Measurements from ENCODE around the gene CCDC177. TPM values are rescaled to one million over a fixed set of nuclear protein-coding genes. Genes with fewer than 3 reads are reported as not detected.
"Not testable (repeated sequence)": the region's sequence is repeated elsewhere in the genome, so short reads cannot be mapped to it uniquely, and the experiment has no call there.

The CCDC177 gene
- total RNA-seq, 3 donors from 2014 or later (not counting 1 experiment from before 2014, with no cell fraction given) = not detected

DNA sequence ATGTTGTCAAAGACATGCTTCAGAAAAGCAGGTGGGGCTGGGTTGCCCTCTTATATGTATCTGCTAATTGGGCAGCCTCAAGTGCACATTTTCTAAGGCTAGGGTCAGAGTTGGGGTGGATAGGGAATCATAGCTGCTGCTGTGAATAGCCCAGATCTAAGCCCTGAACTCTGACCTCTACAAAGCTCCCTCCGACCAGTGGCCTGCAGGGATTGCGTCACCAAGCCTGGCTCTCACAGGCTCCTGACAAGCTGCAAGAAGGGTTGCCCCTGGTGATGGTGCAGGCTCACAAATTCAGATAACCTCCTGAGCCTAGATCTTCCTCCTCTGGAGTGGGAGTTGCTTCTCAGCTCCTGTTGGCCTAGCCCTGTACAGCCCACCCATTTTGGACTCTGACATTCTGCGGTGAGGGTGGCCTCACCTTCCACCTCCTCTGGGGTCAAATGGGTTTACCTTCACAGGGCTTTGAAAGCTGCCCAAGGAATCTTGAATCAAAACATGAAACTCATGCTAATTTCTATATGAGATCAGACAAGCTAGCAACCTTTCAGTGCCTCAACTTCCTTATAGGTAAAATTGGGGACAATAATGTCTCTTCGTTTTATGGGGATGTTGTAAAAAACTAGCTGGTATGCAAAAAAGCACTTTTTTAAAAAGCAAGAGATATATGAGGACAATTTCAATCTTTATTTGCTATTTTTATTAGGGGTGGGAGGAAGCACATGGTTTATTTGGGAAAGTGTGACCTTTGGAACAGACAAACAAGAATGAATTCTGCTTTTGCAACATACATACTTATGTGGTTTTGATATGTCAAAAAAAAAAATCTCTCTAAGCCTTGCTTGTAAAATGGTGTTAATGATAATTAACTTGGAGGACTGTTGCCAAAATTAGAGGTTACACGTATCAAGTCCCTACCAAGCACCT is 31.9 kb upstream of the CCDC177 start:
- no peaks in the 10 kb centered on the region for H3K27me3 Mint-ChIP-seq (ENCODE audit: low read depth in 2 of 2)
- peaks cover 14% of the 10 kb centered on the region for H3K4me1 ChIP-seq (ENCODE audit: control insufficient read depth, insufficient read depth, low read length)
- intact Hi-C loops (cut with micrococcal nuclease) = no loop called here
- no peaks in the 10 kb centered on the region for H3K9me3 Mint-ChIP-seq
- TF ChIP-seq, protein P1, sequence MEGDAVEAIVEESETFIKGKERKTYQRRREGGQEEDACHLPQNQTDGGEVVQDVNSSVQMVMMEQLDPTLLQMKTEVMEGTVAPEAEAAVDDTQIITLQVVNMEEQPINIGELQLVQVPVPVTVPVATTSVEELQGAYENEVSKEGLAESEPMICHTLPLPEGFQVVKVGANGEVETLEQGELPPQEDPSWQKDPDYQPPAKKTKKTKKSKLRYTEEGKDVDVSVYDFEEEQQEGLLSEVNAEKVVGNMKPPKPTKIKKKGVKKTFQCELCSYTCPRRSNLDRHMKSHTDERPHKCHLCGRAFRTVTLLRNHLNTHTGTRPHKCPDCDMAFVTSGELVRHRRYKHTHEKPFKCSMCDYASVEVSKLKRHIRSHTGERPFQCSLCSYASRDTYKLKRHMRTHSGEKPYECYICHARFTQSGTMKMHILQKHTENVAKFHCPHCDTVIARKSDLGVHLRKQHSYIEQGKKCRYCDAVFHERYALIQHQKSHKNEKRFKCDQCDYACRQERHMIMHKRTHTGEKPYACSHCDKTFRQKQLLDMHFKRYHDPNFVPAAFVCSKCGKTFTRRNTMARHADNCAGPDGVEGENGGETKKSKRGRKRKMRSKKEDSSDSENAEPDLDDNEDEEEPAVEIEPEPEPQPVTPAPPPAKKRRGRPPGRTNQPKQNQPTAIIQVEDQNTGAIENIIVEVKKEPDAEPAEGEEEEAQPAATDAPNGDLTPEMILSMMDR (IDR thresholded peaks at IDR 0.05) = no peak
- ATAC-seq = no peak
- no peak overlapping the region for H3K4me3 ChIP-seq (ENCODE audit: low read length)
- H3K9me3 ChIP-seq (ENCODE audit: control insufficient read depth, insufficient read depth, low read length) = no peaks in the 10 kb centered on the region
- no peaks in the 10 kb centered on the region for H3K27me3 ChIP-seq (ENCODE audit: control insufficient read depth, insufficient read depth, low read length)
- DNase-seq = no peak
- H3K27ac ChIP-seq (ENCODE audit: low read length) = no peak overlapping the region
- no peak overlapping the region for H3K4me3 Mint-ChIP-seq
- no peaks in the 10 kb centered on the region for H3K36me3 Mint-ChIP-seq
- H3K27ac Mint-ChIP-seq = no peak overlapping the region
- no peaks in the 10 kb centered on the region for H3K36me3 ChIP-seq (ENCODE audit: control insufficient read depth, insufficient read depth, low read length)
- peaks cover 7 to 9% of the 10 kb centered on the region in 2 donors for H3K4me1 Mint-ChIP-seq
- WGBS (ENCODE audit: insufficient coverage) = 84% methylated on average over 4 of the region's 5 CpGs

DNA sequence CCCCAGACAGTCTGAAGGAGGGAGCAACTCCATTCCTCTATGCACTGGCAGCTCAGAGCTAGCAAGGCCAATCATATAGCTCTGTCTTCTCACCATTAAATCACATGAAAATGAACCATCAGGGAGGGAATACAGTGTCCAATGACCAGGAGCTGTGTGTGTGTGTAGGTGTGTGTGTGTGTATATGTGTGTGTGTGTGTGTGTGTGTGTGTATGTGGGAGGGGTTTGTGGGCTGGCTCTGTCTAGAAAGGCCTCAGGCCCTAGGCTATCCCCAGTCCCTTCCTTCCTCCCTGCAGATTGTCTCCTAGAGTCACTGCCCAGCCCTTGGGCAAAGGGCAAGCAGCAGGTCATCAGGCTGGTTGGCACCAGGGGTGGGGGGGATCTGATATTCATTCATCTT is 31.1 kb upstream of the CCDC177 start:
- H3K4me1 Mint-ChIP-seq = peaks cover 5 to 9% of the 10 kb centered on the region in 2 donors
- H3K27me3 Mint-ChIP-seq (ENCODE audit: low read depth in 2 of 2) = no peaks in the 10 kb centered on the region
- no peaks in the 10 kb centered on the region for H3K27me3 ChIP-seq (ENCODE audit: control insufficient read depth, insufficient read depth, low read length)
- H3K4me1 ChIP-seq (ENCODE audit: control insufficient read depth, insufficient read depth, low read length) = peaks cover 10% of the 10 kb centered on the region
- no peaks in the 10 kb centered on the region for H3K9me3 Mint-ChIP-seq
- H3K27ac ChIP-seq (ENCODE audit: low read length) = no peak overlapping the region
- no peak for DNase-seq
- no peak for ATAC-seq
- no peaks in the 10 kb centered on the region for H3K36me3 Mint-ChIP-seq
- no peak overlapping the region for H3K27ac Mint-ChIP-seq
- TF ChIP-seq, protein P1 (IDR thresholded peaks at IDR 0.05) = no peak
- no peaks in the 10 kb centered on the region for H3K9me3 ChIP-seq (ENCODE audit: control insufficient read depth, insufficient read depth, low read length)
- intact Hi-C loops (cut with micrococcal nuclease) = no loop called here
- no peak overlapping the region for H3K4me3 ChIP-seq (ENCODE audit: low read length)
- no peaks in the 10 kb centered on the region for H3K36me3 ChIP-seq (ENCODE audit: control insufficient read depth, insufficient read depth, low read length)
- H3K4me3 Mint-ChIP-seq = no peak overlapping the region

DNA sequence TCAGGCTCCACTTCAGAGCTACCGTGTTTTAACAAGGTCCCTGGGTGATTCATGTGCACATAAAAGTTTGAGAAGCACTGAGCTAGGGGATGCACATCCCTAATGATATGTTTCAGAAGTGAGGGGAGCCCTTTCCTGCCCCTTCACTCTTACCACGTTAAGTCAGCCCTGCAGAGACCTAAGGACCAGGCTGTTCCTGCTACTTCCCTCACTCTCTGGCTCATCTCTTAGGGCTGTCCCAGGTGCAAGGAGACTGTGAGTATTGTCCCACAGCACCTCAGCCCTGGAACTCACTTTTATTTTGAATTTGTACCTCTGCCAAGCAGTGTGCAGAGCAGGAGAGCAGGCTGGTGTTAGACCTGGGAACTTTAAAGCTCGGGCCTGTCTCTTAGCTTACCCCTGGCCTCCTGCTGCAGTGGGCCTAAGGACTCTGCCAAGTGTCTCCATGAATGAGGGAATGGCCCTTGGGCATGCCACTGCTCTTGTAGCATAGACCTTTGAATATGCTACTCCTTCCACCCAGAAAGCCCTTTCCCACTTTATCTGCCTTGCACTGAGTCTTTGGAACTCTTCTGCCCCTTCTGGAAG is 25.7 kb upstream of the CCDC177 start:
- Mint-ChIP-seq H3K27me3 (ENCODE audit: low read depth in 2 of 2) (no peaks in the 10 kb centered on the region), H3K36me3 (no peaks in the 10 kb centered on the region), H3K27ac (no peak overlapping the region), H3K4me3 (no peak overlapping the region), H3K4me1 (no peaks in the 10 kb centered on the region), H3K9me3 (no peaks in the 10 kb centered on the region)
- Histone ChIP-seq H3K36me3 (ENCODE audit: control insufficient read depth, insufficient read depth, low read length) (no peaks in the 10 kb centered on the region), H3K27me3 (ENCODE audit: control insufficient read depth, insufficient read depth, low read length) (no peaks in the 10 kb centered on the region), H3K27ac (ENCODE audit: low read length) (no peak overlapping the region), H3K4me3 (ENCODE audit: low read length) (no peak overlapping the region), H3K4me1 (ENCODE audit: control insufficient read depth, insufficient read depth, low read length) (peaks cover 2% of the 10 kb centered on the region), H3K9me3 (ENCODE audit: control insufficient read depth, insufficient read depth, low read length) (no peaks in the 10 kb centered on the region)
- TF ChIP-seq, protein P1 (IDR thresholded peaks at IDR 0.05) = no peak
- intact Hi-C loops (cut with micrococcal nuclease) = no loop called here
- ATAC-seq = no peak
- no peak for DNase-seq
- WGBS (ENCODE audit: insufficient coverage) = 79% methylated on average over 3 of the region's 3 CpGs

DNA sequence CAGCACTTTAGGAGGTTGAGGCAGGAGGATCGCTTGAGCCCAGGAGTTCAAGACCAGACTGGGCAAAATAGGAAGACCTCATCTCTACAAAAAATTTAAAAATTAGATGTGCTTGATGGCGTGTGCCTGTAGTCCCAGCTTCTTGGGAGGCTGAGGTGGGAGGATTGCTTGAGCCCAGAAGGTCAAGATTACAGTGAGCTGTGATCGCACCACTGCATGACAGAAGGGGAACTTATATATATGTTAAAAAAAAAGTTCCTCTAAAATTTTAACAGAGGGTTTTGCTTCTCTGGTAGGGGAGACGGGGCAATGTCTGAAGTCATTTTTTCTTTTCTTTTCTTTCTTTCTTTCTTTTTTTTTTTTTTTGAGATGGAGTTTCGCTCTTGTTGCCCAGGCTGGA is 24.8 kb upstream of the CCDC177 start:
- H3K4me1 Mint-ChIP-seq = not testable (repeated sequence)

More for the DNA sequence above, 24.8 kb upstream of the CCDC177 start:
- WGBS (ENCODE audit: insufficient coverage) = 94% methylated on average over 2 of the region's 5 CpGs
- H3K9me3 ChIP-seq (ENCODE audit: control insufficient read depth, insufficient read depth, low read length); DNase-seq; H3K36me3 Mint-ChIP-seq; H3K4me1 ChIP-seq (ENCODE audit: control insufficient read depth, insufficient read depth, low read length); H3K4me3 ChIP-seq (ENCODE audit: low read length); H3K27me3 Mint-ChIP-seq (ENCODE audit: low read depth in 2 of 2); H3K9me3 Mint-ChIP-seq; intact Hi-C loops (cut with micrococcal nuclease); H3K27me3 ChIP-seq (ENCODE audit: control insufficient read depth, insufficient read depth, low read length); H3K36me3 ChIP-seq (ENCODE audit: control insufficient read depth, insufficient read depth, low read length); H3K4me3 Mint-ChIP-seq; H3K27ac Mint-ChIP-seq; ATAC-seq; H3K27ac ChIP-seq (ENCODE audit: low read length): not testable (repeated sequence)
